ENCODE measurements around the gene KRT25. TPM values are rescaled to one million over a fixed set of nuclear protein-coding genes. Genes with fewer than 3 reads are reported as not detected.

Gene KRT25
- total and polyA plus RNA-seq, 2 donors (not counting 1 experiment from before 2014, with no cell fraction given) = not detected

DNA sequence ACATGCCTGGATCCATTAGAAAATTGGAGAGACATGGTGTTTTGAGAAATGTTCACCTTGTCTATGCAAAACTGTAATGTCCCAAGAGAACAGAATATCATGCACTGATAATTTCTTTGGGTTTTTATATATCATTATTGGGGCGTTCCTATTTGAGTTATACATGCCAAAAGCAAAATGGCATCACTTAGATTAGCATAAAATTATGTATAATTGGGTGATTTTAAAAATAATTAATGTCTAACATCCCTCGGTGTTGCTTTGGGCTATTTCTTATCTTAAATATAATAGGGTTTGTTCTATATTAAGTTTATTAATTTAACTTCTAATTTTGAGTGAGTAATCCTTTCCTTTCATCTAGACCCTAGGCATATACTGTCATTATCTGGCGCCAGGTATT is 44.7 kb upstream of the KRT25 start, which contains the start of gene KRT28:
Gene KRT28 (minus strand): TSS at position 101 of the 400 bp plus-strand sequence. CDS start 66 bp downstream, at position 35.
- no peaks in the 10 kb centered on the region for H3K79me2 ChIP-seq (ENCODE audit: control insufficient read depth, insufficient read depth, low read length)
- DNase-seq (no peak), ATAC-seq (ENCODE audit: low read depth) (no peak)
- no peak within 1 kb of the TSS for H3K27ac Mint-ChIP-seq
- no peaks in the 10 kb centered on the region for H4K20me1 ChIP-seq (ENCODE audit: control insufficient read depth, insufficient read depth, low read length, poor library complexity, severe bottlenecking)
- no peaks in the 10 kb centered on the region for H3K9me3 ChIP-seq (ENCODE audit: control extremely low read depth in 1 of 3, control insufficient read depth in 2 of 3, insufficient read depth in 1 of 3, low read length in 2 of 3)
- CTCF ChIA-PET = no interaction called here
- POLR2A ChIA-PET = no interaction called here
- H2AFZ ChIP-seq (ENCODE audit: insufficient read depth, low read depth, low read length, poor library complexity, severe bottlenecking) = no peak within 1 kb of the TSS
- no peak within 1 kb of the TSS for H3K4me3 Mint-ChIP-seq
- H3K4me1 ChIP-seq (ENCODE audit: control insufficient read depth in 2 of 2, insufficient read depth in 2 of 2, low read length in 2 of 2) = peaks cover 0 to 4% of the 10 kb centered on the region in 2 donors
- no peak within 1 kb of the TSS for H3K27ac ChIP-seq (ENCODE audit: low read length in 2 of 2)
- peaks cover 49% of the 10 kb centered on the region for H3K27me3 Mint-ChIP-seq
- peaks cover 0 to 32% (median 23%) of the 10 kb centered on the region in 4 experiments for H3K27me3 ChIP-seq (replicated peaks in 1 of 4; ENCODE audit: control extremely low read depth in 1 of 4, control insufficient read depth in 3 of 4, insufficient read depth in 4 of 4, low read length in 3 of 4)
- no peak for TF ChIP-seq EZH2 (IDR thresholded peaks at IDR 0.05; ENCODE audit: borderline replicate concordance, insufficient read depth, low read depth, low read length, poor library complexity, severe bottlenecking)
- TF ChIP-seq, protein P1, sequence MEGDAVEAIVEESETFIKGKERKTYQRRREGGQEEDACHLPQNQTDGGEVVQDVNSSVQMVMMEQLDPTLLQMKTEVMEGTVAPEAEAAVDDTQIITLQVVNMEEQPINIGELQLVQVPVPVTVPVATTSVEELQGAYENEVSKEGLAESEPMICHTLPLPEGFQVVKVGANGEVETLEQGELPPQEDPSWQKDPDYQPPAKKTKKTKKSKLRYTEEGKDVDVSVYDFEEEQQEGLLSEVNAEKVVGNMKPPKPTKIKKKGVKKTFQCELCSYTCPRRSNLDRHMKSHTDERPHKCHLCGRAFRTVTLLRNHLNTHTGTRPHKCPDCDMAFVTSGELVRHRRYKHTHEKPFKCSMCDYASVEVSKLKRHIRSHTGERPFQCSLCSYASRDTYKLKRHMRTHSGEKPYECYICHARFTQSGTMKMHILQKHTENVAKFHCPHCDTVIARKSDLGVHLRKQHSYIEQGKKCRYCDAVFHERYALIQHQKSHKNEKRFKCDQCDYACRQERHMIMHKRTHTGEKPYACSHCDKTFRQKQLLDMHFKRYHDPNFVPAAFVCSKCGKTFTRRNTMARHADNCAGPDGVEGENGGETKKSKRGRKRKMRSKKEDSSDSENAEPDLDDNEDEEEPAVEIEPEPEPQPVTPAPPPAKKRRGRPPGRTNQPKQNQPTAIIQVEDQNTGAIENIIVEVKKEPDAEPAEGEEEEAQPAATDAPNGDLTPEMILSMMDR (IDR thresholded peaks at IDR 0.05) = no peak
- no peak within 1 kb of the TSS for H3K4me2 ChIP-seq (replicated peaks; ENCODE audit: low read depth, low read length, poor library complexity, severe bottlenecking)
- H3K9me3 Mint-ChIP-seq (ENCODE audit: insufficient read depth) = no peaks in the 10 kb centered on the region
- intact Hi-C loops (cut with micrococcal nuclease) = loop anchor here (2.0 to 10.0 kb wide), 2 partner anchors 39 to 525 kb away; no protein-coding TSS in a partner anchor
- no CpG with 5 or more reads among the region's 3 CpGs for WGBS (ENCODE audit: insufficient coverage)
- H3K4me1 Mint-ChIP-seq = peaks cover 3% of the 10 kb centered on the region
- no peak within 1 kb of the TSS for H3K4me3 ChIP-seq (ENCODE audit: control extremely low read depth in 1 of 5, extremely low read depth in 1 of 5, insufficient read depth in 1 of 5, low read depth in 2 of 5, low read length in 4 of 5)
- H3K9ac ChIP-seq (ENCODE audit: low read length) = no peak within 1 kb of the TSS
- no peaks in the 10 kb centered on the region for H3K36me3 ChIP-seq (replicated peaks in 1 of 2; ENCODE audit: control extremely low read depth in 1 of 2, control insufficient read depth in 1 of 2, extremely low read depth in 1 of 2, insufficient read depth in 2 of 2, low read length in 1 of 2)

DNA sequence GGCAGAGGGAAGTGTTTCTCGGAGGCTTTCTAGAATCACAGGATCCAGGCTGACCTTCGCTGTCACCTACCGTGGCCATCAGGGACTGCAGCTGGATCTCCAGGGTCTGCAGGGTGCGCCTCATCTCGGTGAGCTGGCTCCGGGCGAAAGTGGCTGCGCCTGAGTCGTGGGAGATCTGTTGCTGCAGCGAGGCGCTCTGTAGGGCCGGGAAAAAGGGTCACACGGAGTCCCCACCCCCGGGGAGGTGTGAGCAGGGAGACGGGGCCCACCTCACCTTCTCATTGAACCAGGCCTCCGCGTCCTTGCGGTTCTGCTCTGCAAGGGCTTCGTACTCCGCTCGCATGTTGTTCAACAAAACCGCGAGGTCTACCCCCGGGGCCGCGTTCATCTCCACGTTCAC is 41.7 kb upstream of the KRT25 start:
- no peak for DNase-seq
- Histone ChIP-seq H2AFZ (ENCODE audit: insufficient read depth, low read depth, low read length, poor library complexity, severe bottlenecking) (no peak overlapping the region), H3K4me3 (ENCODE audit: control extremely low read depth in 1 of 5, extremely low read depth in 1 of 5, insufficient read depth in 1 of 5, low read depth in 2 of 5, low read length in 4 of 5) (no peak overlapping the region), H3K4me2 (replicated peaks; ENCODE audit: low read depth, low read length, poor library complexity, severe bottlenecking) (no peak overlapping the region), H3K27ac (ENCODE audit: low read length in 2 of 2) (no peak overlapping the region), H3K36me3 (replicated peaks in 1 of 2; ENCODE audit: control extremely low read depth in 1 of 2, control insufficient read depth in 1 of 2, extremely low read depth in 1 of 2, insufficient read depth in 2 of 2, low read length in 1 of 2) (no peaks in the 10 kb centered on the region), H3K9ac (ENCODE audit: low read length) (no peak overlapping the region), H4K20me1 (ENCODE audit: control insufficient read depth, insufficient read depth, low read length, poor library complexity, severe bottlenecking) (no peaks in the 10 kb centered on the region), H3K4me1 (ENCODE audit: control insufficient read depth in 2 of 2, insufficient read depth in 2 of 2, low read length in 2 of 2) (peaks cover 0 to 4% of the 10 kb centered on the region in 2 donors), H3K9me3 (ENCODE audit: control extremely low read depth in 1 of 3, control insufficient read depth in 2 of 3, insufficient read depth in 1 of 3, low read length in 2 of 3) (no peaks in the 10 kb centered on the region), H3K79me2 (ENCODE audit: control insufficient read depth, insufficient read depth, low read length) (no peaks in the 10 kb centered on the region), H3K27me3 (replicated peaks in 1 of 4; ENCODE audit: control extremely low read depth in 1 of 4, control insufficient read depth in 3 of 4, insufficient read depth in 4 of 4, low read length in 3 of 4) (peaks cover 0 to 36% (median 17%) of the 10 kb centered on the region in 4 experiments)
- intact Hi-C loops (cut with micrococcal nuclease) = no loop called here
- no peaks in the 10 kb centered on the region for H3K4me1 Mint-ChIP-seq
- H3K4me3 Mint-ChIP-seq = no peak overlapping the region
- no peak for TF ChIP-seq EZH2 (IDR thresholded peaks at IDR 0.05; ENCODE audit: borderline replicate concordance, insufficient read depth, low read depth, low read length, poor library complexity, severe bottlenecking)
- TF ChIP-seq, protein P1 (IDR thresholded peaks at IDR 0.05) = no peak
- no peaks in the 10 kb centered on the region for H3K9me3 Mint-ChIP-seq (ENCODE audit: insufficient read depth)
- no peak overlapping the region for H3K27ac Mint-ChIP-seq
- ATAC-seq (ENCODE audit: low read depth) = no peak
- POLR2A ChIA-PET = no interaction called here
- peaks cover 52% of the 10 kb centered on the region for H3K27me3 Mint-ChIP-seq
- WGBS (ENCODE audit: insufficient coverage) = 78% methylated on average over 27 of the region's 27 CpGs
- CTCF ChIA-PET = interaction anchor here (0.6 to 1.0 kb wide), 2 partner anchors 149 to 159 kb away, joined by 3 read pairs; partner anchors contain the start of gene SMARCE1
